ENCODE data around the gene COG3.
"Not testable (repeated sequence)": the region's sequence is repeated elsewhere in the genome, so short reads cannot be mapped to it uniquely, and the experiment has no call there.

The COG3 gene, protein sequence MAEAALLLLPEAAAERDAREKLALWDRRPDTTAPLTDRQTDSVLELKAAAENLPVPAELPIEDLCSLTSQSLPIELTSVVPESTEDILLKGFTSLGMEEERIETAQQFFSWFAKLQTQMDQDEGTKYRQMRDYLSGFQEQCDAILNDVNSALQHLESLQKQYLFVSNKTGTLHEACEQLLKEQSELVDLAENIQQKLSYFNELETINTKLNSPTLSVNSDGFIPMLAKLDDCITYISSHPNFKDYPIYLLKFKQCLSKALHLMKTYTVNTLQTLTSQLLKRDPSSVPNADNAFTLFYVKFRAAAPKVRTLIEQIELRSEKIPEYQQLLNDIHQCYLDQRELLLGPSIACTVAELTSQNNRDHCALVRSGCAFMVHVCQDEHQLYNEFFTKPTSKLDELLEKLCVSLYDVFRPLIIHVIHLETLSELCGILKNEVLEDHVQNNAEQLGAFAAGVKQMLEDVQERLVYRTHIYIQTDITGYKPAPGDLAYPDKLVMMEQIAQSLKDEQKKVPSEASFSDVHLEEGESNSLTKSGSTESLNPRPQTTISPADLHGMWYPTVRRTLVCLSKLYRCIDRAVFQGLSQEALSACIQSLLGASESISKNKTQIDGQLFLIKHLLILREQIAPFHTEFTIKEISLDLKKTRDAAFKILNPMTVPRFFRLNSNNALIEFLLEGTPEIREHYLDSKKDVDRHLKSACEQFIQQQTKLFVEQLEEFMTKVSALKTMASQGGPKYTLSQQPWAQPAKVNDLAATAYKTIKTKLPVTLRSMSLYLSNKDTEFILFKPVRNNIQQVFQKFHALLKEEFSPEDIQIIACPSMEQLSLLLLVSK

DNA sequence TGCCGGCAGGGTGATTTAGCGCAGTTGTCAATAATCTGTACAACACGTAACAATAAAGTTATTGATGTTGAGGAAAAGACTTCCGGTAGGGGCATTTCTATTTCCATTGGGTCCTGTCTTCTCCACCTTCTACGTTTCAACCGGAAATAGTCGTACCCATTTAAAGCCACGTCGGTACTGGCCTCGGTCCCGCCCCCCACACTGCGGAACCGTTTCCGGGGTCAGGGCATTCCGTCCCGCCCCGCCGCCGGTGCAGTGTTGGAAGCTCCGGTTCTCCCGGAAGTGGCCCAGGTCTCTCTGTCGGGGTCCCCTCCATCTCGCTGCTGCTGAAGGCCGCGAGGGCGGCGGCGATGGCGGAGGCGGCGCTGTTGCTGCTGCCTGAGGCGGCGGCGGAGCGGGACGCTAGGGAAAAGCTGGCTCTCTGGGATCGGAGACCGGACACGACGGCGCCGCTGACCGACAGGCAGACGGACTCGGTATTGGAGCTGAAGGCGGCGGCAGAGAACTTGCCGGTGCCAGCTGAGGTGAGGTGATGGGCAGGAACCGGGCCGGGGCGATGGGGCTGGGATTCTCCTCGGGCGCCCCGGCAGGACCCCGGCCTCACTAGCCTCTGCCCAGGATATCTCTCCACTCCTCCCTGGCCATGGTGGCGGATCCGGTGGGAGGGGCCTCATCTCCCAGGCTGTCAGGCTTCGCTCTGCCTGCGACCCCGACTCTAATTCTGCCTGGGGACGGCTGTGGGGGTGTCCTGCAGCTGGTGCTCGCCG, at the start of gene COG3:
TSS of gene COG3 (plus strand) at position 253 of the 767 bp plus-strand sequence. CDS start at position 351, 98 bp downstream.
- peak; percentile 84 for DNase-seq

DNA sequence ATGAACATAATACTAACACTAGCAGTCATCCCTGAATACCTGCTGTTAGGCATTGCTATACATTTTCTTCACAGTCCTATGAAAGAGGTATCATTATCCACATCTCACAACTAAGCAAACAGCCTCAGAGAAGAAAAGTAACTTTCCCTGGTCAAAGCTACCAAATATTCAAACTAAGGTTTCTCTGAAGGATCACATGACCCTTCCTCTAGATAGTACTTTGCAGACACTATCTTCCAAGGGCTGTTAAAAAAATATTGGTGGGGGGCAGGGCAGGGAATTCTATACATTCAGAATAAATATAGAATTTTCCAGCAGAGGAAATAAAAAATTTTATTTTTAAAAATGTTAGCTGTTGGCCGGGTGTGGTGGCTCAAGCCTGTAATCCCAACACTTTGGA, 49.6 kb upstream of the COG3 start:
- DNase-seq, result no peak

GRCh38 chr13:45416516-45417128, 48.1 kb upstream of the COG3 start:
- no peak for DNase-seq

DNA sequence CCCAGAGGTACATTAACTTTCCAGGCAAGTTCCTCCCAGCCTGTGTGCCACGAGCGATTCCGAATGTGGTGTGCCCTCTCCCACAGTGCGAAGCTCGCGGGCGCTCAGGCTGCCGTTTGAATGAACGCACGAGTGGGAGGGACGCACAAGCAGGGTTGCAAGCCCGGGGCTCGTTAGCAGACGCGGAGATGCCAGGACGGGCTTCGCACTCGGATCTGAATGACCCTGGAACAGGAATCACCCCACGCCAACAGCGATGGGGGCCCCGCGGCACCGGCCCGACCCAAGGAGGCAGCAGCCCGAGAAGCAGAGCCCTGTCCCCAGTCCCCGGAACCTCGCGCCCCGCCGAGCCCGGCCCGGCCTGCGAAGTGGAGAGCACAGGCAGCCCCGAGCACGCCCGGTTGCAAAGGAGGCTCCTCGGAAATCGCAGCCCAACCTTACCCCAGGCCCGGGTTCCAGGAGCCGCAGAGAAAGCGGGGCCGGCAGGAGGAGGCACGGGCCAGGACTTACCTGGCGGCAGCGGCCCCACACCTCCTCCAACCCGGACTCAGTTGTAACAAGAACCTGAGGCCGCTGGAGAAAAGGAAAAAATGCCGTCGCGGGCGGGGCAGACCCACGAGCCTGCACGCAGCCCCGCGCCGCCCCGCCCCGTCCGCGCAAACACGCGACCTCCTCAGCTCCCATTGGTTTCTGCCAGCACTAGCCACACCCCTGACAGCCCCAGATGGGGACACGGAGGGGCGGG, 46.8 kb upstream of the COG3 start, which contains the start of gene SLC25A30:
TSS of gene SLC25A30 (minus strand) at position 584 of the 745 bp plus-strand sequence. CDS start 6,948 bp downstream, outside the sequence.
- DNase-seq, result peak; percentile 82

GRCh38 chr13:45419389-45419788, 45.4 kb upstream of the COG3 start:
- DNase-seq, result not testable (repeated sequence)

DNA sequence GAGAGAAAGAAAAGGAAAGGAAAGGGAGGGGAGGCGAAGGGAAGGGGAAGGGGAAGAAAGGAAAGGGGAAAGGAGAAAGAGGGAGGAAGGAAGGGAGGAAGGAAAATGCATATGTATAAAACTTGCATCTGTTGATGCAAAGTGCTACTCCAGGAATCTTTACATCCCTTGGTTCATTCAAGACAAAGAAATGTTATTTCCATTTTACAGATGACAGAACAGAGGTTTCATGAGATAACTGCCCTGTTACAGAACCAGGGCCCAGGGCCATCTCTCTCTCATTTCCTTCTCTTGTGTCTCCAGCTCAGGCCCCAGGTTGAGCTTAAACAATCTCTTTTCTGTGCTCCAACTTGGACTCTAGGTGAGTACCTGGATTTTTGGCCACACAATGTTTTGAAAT, 44.8 kb upstream of the COG3 start:
- no peak for DNase-seq

GRCh38 chr13:45422731-45423292, 41.9 kb upstream of the COG3 start:
- no peak for DNase-seq

DNA sequence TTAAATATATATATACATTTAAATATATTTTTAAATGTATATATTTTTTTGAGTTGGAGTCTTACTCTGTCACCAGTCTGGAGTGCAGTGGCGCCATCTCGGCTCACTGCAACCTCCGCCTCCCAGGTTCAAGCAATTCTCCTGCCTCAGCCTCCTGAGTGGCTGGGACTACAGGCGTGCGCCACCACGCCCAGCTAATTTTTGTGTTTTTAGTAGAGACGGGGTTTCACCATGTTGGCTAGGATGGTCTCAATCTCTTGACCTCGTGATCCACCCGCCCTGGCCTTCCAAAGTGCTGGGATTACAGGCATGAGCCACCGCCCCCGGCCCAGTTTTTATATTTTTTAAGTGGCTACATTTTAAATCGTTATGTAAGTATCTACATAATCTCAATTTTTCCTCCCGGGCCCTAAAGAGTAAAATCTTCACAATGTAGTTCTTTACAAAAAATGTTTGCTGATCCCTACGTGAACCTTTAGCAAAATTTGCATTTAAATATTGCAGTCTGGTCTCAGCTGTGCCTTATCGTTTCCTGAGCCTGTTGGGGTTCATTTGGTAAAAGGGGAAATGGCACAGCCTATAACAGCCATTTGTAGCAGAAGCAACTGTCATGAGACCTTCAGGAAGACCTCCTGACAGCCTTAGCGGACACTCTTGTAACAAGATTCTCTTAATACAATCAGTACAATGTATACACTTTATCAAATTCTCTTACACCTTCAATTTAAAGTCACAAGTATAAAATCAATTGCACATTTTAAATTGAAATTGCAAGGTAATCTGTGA, 38.5 kb upstream of the COG3 start:
- DNase-seq, result not testable (repeated sequence)

GRCh38 chr13:45432737-45433380, 31.9 kb upstream of the COG3 start:
- DNase-seq, result no peak

GRCh38 chr13:45433381-45433790, 31.4 kb upstream of the COG3 start:
- DNase-seq, result no peak

DNA sequence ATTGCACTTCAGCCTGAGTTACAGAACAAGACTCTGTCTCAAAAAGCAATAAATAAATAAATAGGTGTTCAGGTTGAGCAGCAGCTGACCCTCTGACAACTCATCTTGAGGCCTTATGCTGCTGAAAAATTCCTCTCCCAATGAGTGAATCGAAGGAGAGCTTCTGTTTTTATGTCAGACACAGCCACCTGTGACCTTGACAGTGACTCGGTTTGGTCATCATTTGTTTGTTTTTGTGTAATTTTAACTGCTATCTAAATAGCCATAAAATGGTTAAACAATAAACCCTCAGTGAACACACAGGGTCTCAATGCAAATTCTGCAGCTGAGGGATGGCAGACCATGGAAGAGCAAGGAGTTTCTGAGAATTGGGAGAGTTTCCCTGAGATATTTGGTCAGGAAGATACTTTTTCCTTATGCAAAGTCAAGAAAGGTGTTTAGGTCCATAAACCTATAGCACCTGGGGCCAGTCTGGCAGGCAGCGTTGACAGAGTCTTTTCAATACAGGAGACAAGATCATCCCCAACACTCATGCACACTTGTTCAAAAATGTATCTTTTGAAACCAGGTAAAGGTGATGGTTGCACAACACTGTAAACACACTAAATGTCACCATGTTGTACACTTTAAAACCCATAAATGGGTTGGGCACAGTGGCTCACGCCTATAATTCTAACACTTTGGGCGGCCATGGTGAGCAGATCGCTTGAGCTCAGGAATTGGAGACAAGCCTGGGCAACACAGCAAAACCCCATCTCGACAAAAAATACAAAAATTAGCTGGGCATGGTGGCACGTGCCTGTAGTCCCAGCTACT, 30.0 kb upstream of the COG3 start:
- no peak for DNase-seq

- no peak for DNase-seq
These were observed 28.4 kb upstream of the COG3 start for GRCh38 chr13:45436332-45436731.

DNA sequence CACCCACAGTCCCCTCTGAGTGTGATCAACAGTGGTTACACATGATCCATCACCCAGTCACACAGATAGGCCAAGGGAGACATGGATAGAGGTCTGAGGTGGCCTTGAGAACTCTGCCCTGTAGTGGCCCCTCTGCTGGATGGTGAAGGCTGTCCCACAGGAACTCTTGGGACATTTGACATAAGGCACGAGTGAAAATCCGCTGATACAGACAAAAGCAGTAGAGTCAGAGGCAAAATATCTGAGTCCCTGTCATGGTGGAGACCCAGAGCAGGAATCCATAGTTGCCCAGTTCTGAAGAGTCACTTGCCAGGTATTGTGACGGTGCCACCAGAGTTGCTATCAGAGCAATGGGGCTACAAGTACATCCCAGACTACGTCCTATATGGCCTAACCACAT, 27.8 kb upstream of the COG3 start:
- no peak for DNase-seq

DNA sequence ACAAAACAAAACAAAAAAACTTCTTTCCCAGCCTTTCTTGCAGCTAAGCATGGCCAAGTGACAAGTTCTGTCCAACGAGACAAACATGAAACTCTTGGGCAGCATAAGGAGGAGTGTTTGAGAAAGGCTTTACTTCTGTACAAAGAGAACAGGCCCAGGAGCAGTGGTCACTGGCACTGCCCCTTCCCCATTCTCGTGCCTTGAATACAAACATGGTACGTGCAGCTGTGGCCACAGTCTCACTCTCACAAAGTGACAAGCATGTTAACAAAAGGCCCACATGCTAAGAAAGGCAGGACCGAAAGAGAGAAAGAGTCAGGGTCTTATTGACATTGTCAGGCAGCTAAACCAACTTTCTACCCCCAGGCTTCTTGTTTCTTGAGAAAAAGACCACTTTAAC, 26.8 kb upstream of the COG3 start:
- no peak for DNase-seq

GRCh38 chr13:45439008-45439407, 25.7 kb upstream of the COG3 start:
- no peak for DNase-seq

DNA sequence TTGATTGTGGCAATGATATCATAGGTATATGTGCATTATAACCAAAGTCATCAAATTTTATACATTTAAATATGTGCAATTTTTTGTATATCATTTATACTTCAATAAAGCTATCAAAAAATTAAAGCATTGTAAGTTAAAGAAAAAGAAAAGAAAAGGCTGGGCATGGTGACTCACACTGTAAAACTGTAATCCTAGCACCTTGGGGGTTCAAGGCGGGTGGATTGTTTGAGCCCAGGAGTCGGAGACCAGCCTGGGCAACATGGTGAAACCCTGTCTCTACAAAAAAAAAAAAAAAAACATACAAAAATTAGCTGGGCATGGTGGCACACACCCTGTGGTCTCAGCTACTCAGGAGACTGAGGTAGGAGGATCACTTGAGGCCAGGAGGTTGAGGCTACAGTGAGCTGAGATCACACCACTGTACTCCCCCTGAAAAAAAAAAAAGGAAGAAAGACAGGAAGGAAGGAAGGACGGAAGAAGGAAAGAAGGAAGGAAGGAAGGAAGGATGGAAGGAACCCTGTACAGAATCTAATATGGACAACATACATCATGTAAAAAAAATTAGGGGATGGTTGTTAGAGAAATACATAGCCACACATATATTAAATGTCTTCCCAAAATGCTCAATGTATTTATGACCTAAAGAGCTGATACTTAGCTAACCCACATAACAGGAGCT, 24.8 kb upstream of the COG3 start:
- DNase-seq, result no peak

DNA sequence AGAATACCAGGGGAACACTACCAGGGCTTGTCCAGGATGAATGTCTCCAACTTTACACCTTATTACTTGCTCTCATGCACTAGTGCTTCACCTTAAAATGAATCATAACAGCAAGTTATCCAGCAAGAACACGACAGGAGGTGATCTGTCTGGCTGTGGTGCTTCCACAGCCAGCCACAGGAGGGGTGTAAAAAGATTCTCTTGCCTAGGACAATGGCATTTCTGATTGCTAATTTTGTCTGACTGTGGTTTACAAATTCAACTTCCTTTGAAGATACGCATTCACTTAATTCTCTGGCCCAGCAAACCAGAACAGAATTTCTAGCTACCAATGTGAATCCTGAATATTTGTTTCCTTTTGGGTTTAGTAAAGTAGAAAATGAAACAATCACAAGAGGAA, 23.1 kb upstream of the COG3 start:
- no peak for DNase-seq

DNA sequence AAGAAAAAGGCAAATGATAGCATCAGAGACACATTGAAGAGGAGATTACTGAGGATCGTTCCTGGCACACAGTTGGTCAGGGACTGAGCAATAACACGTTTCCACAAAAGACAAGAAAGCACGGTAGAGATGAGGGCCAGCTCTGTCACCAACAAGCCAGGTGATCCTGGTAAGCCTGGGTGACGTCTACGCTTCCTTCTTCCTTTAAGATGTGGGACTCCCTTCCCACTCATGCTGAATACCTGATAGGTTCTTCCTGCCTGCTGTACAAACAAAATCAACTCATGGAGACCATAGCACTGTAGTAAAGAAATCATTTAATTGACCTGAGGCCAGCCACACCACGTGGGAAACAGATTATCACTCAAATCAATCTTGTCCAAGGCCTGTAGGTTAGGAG, 19.7 kb upstream of the COG3 start:
- no peak for DNase-seq

- no peak for DNase-seq
These were observed 18.6 kb upstream of the COG3 start for GRCh38 chr13:45446181-45446580.

All from NCI-H2107 (cell line).